NCI-H1417 (cell line): ENCODE results near the gene GPHA2.

ENCODE experiments used
- DNase-seq, 3 experiments: peaks; one replicate each; lab custom pipeline; 2025; lab: John Stamatoyannopoulos, UW

GPHA2 gene

DNA sequence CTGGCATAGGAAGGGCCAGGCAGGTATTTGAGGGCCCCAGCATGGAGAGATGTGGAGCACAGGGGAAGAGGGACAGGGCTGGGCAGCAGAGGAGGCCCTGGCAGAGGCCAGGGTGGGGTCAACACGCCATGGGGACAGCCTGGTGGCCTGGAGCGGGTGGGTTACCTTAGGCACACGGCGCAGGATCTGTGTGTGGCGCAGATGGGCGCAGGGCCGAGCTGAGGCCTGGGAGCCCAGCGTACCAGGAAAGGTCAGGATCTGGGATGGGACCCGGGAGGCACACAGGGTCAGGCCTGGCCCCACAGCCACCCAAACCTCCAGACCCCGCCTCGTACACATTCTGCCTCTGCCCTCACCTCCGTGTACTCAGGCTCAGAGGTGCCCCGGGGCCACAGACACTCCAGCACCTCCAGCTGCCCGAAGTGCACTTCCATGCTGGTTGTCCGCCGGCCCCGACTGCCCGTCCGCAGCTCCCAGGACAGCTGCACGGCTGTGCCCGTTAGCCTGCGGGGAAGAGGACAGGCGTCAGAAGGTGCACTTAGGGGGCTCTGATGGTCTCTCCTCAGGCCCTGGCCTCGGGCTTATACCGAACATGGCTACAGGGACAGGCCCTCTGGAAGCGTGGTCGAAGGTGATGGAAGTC is 25.1 kb downstream of the GPHA2 start:
- DNase-seq, result no peak

DNA sequence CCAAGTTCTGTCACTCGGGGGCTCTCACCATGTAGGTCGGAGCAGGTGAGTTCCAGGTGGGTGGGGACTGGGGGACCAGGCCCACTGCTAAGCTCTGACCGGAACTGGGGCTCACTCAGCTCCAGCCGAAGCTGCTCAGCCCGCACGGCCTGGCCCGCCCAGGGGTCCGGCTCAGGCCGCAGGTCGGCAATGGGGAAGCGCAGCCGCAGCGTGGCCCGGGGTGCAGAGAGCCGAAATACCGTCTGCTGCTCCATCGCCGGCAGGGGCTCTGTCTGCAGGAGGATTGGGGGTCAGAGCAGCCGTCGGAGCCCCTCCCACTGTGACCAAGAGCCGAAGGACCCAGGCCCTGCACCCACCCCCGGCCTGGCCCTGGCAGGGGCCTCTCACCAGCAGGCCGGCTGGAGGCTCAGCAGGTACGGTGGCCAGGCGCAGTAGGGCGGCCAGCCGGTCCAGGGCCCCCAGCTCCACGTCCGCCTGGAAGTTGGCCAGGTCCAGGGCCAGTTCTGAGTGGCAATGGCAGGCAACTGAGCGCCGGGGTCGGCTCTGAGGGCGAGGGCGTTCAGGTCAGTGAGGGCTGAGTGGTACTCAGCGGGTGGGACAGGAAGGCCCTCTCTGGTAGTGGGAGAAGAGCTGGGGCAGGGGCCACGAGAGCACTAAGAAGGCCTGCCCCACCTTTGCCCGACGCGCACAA is 25.9 kb downstream of the GPHA2 start:
- DNase-seq, result no peak

DNA sequence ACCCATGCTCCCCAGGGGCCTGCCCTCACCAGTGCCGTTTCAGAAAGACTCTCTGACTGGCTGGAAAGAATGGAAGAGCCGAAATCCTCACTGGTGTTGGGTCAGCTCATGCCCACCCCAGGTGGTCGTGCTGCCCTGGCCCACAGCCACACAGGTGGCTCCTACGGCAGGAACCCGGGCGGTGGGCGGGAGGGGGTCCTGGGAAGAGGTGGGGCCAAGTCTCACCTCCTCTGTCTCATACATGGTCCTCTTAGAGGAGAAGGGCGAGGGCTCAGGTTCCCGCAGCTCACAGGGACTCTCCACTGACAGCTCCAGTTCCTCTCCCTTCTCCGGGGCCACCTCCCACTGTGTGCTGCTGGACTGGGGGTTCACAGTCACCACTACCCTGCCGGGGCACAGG is 26.9 kb downstream of the GPHA2 start:
- DNase-seq, result no peak

DNA sequence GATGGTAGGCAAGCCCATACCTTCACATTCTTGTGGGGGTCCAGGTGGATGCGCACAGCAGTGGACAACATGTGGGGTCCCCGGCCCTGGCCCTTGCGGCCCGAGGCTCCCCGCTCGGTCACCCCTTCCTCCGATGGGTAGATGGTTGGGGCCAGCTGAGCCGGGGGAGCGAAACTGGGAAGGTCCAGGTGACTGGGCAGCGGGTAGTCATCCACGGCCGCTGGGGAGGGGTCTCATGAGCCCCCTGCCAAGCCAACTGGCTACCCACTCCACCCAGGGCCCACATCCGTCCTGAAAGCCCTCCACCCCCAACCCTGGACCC is 29.4 kb downstream of the GPHA2 start:
- no peak for DNase-seq

DNA sequence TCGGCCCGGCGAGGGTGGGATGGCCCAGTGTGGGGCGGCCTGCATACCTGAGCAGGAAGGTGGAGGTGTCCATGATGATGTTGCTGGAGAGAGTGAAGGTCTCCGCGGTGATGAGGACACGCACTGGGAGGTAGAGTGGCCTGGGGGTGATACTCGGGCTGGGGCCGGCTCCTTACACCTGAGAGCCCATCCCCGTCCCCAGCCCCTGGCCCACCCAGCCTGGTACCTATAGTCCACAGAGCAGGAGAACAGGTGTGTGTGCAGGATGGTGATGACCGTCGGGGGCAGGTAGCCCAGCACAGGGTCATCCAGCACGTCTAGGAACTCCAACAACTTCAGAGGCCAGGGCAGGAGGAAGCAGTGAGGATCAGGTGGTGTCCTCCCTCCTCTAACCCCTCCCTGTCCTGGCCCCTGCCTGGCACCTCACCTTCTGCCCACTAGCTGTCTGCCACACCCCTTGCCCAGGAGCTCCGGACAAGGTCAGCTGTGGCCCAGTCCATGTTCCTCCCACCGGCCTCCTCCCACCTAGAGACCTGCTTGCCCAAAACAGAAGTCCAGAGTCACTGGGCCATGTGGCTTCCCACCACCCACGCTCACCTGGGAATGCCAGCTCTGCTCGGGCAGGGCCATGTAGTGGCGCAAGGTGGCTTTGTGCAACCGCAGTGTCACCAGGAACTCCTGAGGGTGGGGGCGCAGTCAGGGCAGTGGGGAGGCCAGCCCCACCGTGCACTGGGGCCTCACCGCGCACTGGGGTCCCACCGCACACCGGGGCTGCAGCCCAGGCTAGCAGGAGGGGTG is 30.0 kb downstream of the GPHA2 start:
- no peak for DNase-seq

DNA sequence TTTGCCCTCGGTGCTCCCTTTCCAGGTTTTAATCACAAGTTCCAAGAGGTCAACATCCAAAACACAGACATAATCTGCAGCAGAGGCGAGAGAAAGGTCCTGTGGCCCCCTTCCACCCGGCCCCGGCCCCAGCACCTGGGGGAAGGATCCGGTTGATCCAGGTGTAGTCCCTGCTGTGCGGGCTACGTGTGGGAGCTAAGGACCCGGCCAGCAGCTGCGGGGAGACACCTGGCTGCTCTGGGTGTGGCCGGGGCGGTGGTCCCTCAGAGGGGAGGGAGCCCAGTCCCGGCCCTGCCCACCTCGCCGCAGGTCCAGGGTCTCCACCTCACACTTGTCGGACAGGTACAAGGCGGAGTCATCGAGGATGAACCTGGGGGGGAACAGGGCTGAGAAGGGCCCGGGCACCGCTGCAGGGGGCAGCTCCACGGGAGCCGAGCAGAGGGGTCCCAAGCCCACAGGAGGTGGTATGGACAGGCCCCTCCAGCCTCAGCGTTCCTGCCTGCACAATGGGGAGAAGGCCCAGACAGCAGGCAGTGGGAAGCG is 32.3 kb downstream of the GPHA2 start:
- no peak for DNase-seq

DNA sequence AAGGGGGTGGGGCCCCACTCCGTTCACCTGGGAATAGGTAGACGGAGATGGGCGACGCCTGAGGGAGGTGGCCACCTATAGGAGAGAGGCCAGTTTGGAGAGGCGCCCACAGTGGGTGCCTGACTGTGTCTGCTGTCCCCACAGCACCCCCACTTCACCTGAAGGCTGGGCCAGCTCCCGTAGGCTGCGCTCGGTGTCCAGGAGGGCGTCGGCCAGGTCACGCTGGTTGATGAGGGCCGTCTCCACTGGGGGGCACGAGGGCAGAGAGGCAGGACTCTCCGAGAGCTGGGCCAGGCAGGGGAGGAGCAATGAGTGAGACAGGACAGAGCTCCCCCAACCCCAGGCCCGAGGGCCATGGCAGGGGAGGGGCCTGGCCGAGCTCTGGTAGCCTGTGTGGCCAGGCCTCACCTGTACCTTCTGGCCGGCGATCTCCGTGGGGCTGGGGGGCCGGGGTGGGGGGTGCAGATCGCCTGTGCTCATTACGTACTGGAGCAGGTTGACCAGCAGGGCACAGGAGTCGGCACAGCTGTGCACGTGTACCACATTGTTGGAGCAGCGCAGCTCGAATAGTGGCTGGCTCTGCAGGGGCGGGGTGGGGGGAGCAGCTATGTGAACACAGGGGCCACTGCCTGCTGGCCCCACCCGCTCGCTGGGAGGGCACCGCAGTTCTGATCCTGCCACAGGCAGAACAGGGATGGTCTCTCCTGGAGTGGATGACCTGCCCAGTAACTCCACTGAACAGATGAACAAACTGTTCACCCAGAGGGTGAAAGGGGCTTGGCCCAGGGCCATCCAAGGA is 33.4 kb downstream of the GPHA2 start:
- DNase-seq, result no peak

DNA sequence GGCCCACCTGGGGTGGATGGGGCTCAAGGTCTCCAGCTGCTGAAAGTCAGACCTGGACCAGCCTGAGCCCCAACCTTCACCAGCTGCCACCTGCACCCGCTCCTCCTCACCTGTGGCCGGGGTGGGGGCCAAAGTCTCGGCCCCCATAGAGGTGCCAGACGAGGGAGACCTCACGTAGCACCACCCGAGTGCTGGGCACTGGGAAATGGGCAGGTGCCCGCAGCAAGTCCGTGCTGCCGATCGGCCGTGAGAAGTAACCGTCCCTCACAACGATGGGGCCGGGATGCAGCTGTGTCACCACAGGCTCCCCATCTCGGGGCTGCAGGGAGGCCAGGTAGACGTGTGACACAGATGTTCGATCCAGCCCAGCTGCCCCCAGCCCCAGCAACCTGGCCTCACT is 34.9 kb downstream of the GPHA2 start:
- no peak for DNase-seq

DNA sequence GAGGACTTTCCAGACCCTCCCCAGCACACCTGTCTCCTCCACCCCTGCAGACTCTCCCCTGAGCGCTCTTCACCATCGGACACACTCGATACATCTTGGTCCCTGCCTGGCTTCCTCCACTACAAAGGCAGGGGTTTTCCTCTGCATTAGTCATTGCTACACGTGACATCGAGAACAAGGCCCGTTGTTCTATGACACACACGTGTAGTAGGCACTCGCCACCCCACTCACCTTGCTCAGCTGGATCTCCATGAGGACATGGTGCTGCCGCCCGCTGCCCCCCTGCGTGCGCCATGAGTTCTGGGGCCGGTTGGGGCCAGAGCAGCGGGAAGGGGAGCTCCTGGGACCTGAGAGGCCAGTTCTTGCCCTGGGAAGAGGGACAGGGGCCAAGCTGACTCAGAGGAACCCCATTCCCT is 35.4 kb downstream of the GPHA2 start:
- DNase-seq, result no peak

DNA sequence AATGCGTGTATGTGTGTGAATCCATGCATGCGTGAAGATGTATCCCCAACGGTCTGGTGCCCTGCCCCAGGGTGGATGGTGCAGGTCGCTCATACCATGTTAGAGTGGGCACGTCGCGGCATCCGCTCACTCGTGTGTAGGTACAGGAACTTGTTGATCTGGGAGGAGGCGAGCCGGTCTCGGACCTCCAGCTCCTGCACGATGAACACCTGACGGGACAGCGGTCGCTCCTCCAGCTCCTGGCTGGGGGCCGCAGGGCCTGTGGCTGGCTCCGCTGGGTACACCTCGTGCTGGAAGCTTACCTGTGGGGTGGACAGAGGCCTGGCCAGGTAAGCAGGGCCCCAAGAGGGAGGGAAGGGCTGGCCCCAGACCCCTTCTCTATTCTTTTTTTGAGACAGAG is 37.2 kb downstream of the GPHA2 start:
- DNase-seq, result no peak

DNA sequence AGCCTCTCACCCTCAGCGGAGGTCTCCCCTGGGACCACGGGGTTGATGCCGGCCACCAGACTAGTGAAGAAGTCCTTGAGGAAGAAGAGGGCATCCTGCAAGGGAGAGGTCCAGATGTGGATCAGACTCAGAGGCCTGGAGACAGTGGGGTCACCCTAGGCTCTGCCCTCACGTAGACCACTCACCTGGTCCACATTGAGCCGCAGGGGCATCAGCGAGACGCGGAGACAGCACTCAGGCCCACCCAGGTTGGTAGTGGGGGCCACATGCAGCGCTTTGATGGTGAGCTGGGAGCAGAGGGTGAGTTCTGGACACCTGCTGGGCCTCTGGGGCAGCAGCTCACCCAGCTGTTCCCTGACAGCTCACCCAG is 37.6 kb downstream of the GPHA2 start:
- DNase-seq, result no peak

DNA sequence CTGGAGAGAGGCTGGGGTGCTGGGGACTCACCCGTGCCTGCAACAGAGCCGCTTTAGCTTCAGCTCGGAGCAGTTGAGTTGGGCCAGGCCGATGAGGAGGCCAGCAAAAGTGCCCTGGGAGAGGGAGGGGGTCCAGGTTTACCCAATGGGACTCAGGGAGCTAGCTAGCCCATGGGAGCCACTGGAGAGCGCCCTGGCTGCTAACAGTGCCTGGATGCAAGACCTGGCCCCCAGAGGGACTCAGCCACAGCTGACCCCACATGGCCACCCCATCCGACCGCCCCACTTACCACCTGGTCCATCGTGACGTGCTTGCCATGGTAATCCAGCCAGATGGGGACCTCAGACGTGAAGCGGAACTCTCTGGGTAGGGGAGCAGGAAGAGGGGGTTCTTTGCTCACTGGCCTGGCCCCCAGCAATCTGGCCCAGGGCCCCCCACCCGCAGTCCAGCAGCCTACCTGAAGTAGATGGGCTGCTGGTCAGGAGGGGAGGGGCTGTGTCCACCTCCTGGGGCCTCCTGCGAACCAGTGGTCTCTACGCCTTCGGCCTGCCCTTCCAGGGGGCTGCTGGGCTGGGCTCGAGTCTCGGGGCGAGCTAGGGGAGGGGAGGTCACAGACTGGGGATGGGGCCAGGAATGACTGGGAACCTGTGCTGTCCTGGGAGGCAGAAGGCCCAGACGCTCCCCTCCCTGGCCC is 38.2 kb downstream of the GPHA2 start:
- no peak for DNase-seq

DNA sequence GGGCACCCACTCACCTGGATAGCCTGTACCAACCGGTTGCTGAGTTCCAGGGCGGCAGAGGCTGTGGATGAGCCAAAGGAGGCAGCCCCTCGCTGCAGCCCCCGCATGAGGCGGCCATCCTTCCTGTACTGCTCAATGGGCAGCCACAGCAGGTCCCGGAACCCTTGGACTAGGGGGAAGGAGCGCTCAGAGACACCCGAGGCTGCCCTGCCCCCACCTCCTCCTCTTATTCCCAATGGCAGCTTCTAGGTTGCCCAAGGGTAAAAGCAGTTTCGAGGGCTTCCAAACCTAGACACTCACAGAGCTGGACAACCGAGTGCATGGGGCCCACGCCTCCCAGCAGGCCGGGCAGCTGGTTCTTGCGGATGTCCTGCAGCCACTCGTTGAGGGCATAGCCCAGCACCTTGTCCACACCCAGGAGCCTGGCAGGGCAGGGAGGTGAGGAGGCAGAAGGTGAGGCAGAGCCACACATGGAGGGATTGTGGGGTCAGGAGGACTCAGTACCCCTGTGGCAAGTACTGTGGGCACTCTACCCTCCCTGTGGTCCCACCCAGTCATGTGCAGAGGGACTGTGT is 39.2 kb downstream of the GPHA2 start:
- DNase-seq, result no peak

DNA sequence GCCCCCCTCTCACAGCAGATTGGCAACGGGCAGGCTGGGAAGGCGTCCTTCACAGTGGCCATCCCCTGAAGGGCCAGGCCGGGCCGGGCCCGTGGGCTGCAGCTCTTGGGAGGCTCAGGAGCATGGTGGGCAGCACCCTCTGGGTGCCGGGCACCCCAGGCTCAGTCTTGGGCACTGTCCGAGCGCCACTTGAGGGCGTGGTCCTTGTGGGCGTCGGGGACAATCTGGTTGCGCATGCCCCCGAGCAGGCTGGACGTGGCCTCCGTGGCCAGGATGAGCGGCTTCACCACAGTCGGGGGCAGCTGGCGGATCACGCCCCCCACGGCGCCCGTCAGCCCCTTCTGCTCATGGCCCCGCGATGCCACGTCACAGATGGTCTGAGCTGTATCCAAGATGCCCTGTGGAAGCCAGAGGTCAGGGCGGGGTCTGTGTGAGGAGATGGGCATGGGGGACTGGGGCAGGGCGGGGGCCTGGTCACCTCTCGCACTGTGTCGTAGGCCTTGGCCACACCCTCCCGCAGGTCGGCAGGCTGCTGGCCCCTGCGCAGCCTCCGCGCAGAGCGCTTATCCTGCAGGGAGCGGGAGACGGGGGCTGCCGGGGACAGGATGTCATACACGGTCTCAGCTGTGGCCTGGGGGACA is 40.8 kb downstream of the GPHA2 start:
- DNase-seq, result no peak

DNA sequence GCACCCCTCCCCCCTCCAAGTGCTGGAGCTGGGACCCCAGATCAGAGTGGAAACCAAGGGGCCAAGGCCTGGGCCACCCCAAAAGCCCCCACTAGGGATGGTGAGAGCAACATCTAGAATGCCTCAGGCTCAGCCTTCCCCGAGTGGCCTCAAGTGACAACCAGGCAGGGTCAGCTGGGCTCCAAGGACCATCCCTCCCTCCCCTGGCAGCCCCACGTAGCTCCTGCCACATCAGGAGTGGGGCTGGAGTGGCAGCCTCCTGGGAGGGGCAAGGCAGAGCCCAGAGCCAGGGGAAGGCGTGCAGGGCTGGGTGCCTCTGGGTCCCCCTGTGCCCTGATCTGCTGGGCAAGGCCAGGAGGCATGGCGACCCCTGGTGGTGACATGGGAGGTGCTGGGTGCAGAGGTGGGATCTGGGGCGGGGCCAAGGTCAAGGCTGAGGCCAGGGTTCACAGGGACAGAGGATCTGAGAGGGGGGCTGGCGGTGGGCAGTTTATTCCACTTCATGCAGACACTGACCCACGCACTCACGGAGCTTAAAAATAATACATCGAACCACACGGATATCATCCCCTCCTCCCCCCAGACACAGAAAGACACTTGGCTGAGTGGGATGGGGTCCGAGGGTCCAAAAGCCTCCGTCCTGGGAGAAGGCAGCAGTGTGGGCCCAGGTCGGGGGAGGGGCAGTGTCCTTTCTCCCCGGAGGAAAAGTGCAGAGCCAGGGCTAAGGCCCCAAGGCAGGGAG is 41.5 kb downstream of the GPHA2 start:
- peak; percentile 64 to 80 (median 72) for DNase-seq

DNA sequence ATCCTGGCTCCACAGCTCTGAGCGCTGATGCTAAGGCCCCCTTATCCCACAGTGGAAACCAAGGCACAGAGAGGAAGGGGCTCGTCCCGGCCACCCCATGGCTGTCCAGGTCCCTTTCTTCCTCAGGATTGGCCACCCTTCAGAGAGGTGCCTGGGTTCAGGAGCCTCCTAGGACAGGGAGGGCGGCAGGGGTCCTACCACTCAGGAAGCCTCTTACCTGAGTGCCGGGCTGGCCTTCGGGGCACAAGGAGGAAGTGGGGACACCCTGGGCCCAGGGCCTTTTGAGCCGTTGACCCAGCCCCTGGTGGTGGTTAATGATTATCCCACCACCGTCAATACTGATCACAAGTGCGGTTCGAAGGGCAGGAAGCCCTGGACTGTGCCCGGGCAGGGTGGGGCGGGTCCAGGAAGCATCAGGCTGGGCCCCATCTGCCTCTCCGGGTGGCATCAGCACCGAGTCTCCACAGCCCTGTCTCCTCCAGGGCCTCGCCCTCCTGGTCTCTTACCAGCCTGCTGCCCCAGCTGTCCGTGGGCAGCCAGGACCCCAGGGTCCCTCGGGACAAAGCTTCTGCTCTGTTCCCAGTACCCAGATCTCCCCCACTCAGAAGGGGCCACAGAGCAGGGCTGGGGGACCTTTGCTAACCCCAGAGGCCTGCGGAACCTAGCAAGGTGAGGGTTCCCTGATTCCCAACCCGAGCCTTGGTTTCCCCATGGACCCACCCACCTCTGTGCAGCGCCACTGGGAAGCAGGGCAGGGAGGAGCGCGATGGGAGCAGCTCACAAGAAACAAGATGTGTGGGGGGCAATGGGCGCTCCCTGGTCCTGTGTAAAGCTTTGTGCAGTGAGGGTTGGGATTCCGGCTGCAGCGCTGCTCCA is 42.3 kb downstream of the GPHA2 start:
- DNase-seq, result no peak

DNA sequence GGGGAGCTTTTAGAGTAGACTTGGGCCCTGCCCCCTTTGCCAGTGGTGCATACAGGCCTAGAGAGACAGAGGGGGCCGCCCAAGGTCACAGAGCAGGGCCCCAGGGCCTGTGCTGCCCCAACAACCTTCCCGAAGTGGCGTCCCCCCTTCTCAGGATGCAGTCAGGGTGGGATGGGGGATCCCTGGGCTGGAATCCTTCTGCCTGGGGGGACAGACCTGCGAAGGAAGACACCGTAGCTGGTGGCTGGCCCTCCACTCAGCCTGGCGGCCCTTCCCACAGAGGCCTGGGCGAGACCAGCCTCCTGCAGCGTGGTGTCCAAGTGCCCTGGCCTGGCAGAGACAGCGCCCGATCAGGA is 42.9 kb downstream of the GPHA2 start:
- no peak for DNase-seq

DNA sequence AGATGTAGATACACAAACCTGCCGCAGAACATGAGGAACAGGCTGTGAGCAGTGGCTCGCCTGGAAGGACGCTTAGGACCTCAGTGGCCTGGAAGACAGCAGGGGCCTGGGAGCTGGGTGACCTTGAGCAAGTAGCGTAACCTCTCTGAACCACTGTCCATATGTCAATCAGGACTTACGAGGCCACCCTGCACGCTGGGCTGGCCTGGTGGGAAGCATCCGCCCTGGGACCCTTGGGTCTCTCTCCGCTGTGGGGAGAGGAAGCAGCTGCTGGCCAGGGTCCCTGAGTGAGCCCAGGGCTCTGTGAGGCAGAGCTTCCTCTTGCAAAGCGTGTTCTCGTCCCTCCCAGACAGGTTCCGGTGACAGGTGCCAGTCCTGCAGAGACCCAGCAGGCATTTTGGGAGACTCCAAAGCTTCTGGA is 43.3 kb downstream of the GPHA2 start:
- DNase-seq, result no peak

DNA sequence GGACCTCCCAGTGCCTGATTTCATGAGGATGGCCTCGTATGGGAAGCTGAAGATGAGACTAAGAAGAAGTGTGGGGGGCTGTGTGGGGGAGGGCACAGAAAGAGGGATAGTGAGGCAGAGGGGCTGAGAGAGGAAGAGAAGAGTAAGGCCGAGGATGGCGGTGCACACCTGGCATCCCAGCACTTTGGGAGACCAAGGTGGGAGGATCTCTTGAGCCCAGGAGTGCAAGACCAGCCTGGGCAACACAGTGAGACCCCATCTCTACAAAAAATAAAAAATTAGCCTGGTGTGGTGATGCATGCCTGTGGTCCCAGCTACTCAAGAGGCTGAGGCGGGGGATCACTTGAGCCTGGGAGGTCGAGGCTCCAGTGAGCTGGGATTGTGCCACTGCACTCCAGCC is 43.8 kb downstream of the GPHA2 start:
- DNase-seq, result no peak
